Ovary (tissue), 9 donors: ENCODE data around the gene STUM. TPM values are rescaled to one million over a fixed set of nuclear protein-coding genes. Genes with fewer than 3 reads are reported as not detected.

Experiments used
- DNase-seq, 5 donors: peaks; one replicate each; pipeline ENCODE4 v3.0.0-alpha.2; 2019 to 2020
- H3K27ac ChIP-seq, 2 donors: fragments of 200-600 bp; one replicate each; pipeline versions ENCODE4 v1.5.1 to v1.8.0; 2019 to 2022
- H3K27me3 ChIP-seq: fragments of 200-600 bp; one replicate; pipeline ENCODE4 v1.8.0; 2022
- H3K36me3 ChIP-seq: fragments of 200-600 bp; sonication (generic); one replicate; pipeline ENCODE4 v1.5.1; 2019
- H3K4me1 ChIP-seq: one replicate; pipeline ENCODE4 v1.8.1; 2013; ENCODE audit warnings: mild to moderate bottlenecking, moderate library complexity; ENCODE audit not compliant: insufficient read depth
- H3K4me3 ChIP-seq: fragments of 200-600 bp; sonication (generic); one replicate; pipeline ENCODE4 v1.5.1; 2017
- H3K9me3 ChIP-seq, 2 donors: fragments of 200-600 bp in 1 of 2; sonication (generic) in 1 of 2; one replicate each; pipeline versions ENCODE4 v1.5.1 to v1.8.1; 2013 to 2019; ENCODE audit warnings: mild to moderate bottlenecking in 1 of 2, moderate library complexity in 1 of 2
- EP300 ChIP-seq: sonication (generic); formaldehyde crosslinking; IDR thresholded peaks from one replicate; pipeline ENCODE4 v1.6.1; 2017; ENCODE audit warnings: antibody characterized with exemption
- POLR2A ChIP-seq: fragments of 450-650 bp; IDR thresholded peaks from one replicate; pipeline ENCODE4 v1.6.1; 2017; ENCODE audit warnings: antibody characterized with exemption, mild to moderate bottlenecking, moderate library complexity
- WGBS, 3 donors: extraction: QIAGEN DNeasy Blood & Tissue Kit in 1 of 3; methylation state at CpG; one replicate each; pipeline versions ENCODE4 v1.1.5 to v1.1.7; 2013 to 2017; 5-methylcytosine and 5-hydroxymethylcytosine counted together
- intact Hi-C, 4 donors: fragments of 100-400 bp; cut with DNase I; formaldehyde crosslinking; loops; one replicate each; pipeline versions ENCODE4 v1.11.0 to v1.15.1; 2022 to 2023
- polyA plus RNA-seq, 2 donors: library from polyadenylated mRNA; stranded (reverse); fragments of 200-250 nt in 1 of 2; fragments of 350-450 nt in 1 of 2; fragmentation: Illumina TruSeq in 1 of 2; extraction: RNeasy Lipid Tissue Mini Kit (QIAGEN cat#74804) in 1 of 2; gene quantifications; one replicate each; pipeline ENCODE4 v1.2.3, GENCODE V29; 2013 to 2014
- total RNA-seq, 7 donors: library from RNA; depleted of rRNA in 2 of 7; stranded (reverse); fragments of >200 nt in 2 of 7; fragmentation: NEBNext Ultra II Directional in 3 of 7; extraction: Animal tissue kit (Norgen Biotek cat#: 25700) in 3 of 7; gene quantifications; one replicate each; pipeline versions ENCODE4 v1.1.0 to v1.2.4, GENCODE V29; 2016 to 2023
- TF ChIP-seq, protein P1 (sequence below), 3 donors: fragments of 450-650 bp in 2 of 3; fragments of 200-600 bp in 1 of 3; IDR thresholded peaks; one replicate each; pipeline versions ENCODE4 v1.5.1 to v1.8.0; 2016 to 2022; ENCODE audit warnings: antibody characterized with exemption in 3 of 3, mild to moderate bottlenecking in 1 of 3
- donor health status: DM: no; HTN: no; CAD: no; lungs with moderate emphysema.
- donor health status: DM: no; HTN: no; CAD: no.
- donor health status: Bipolar disorder and iron deficiency.
- donor health status: DM: yes; HTN: yes; CAD: no.
- donor health status: DM: no; HTN: no; CAD: no.
- donor health status: DM: yes; HTN: yes; CAD: no.

The STUM gene
- total and polyA plus RNA-seq, 9 donors = 0.24 to 6.1 (median 2.5) TPM

DNA sequence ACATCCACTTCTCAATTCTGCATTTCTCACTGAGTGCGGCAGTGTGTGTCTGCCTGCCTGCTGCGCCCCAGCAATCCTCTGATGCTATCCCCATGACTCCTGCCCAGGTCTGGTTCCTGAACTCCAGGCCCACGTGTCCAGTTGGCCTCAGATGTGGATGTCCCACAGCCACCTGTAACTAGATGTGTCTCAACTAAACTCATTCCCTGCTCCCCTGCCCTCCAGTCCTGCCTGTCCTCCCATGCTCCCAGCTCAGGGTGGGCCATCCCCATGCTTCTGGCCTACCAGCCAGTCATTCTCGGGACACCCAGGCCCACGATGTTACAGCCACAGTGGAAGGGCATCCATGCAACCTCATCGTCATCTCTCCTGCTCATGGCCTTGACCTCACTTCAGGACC lies 76.8 kb downstream of the STUM start:
- TF ChIP-seq EP300 = no peak
- TF ChIP-seq, protein P1, sequence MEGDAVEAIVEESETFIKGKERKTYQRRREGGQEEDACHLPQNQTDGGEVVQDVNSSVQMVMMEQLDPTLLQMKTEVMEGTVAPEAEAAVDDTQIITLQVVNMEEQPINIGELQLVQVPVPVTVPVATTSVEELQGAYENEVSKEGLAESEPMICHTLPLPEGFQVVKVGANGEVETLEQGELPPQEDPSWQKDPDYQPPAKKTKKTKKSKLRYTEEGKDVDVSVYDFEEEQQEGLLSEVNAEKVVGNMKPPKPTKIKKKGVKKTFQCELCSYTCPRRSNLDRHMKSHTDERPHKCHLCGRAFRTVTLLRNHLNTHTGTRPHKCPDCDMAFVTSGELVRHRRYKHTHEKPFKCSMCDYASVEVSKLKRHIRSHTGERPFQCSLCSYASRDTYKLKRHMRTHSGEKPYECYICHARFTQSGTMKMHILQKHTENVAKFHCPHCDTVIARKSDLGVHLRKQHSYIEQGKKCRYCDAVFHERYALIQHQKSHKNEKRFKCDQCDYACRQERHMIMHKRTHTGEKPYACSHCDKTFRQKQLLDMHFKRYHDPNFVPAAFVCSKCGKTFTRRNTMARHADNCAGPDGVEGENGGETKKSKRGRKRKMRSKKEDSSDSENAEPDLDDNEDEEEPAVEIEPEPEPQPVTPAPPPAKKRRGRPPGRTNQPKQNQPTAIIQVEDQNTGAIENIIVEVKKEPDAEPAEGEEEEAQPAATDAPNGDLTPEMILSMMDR (IDR thresholded peaks at IDR 0.05) = no peak
- TF ChIP-seq POLR2A = no peak
- H3K27ac ChIP-seq = no peak overlapping the region
- intact Hi-C loops = no loop called here
- peaks cover 6% of the 10 kb centered on the region for H3K4me1 ChIP-seq
- peak in 3 of 5 donors; percentile 11 to 24 (median 13) for DNase-seq
- WGBS, 3 donors = 88 to 90% (median 89%) methylated on average over 6 of the region's 6 CpGs
- H3K4me3 ChIP-seq = no peak overlapping the region
- no peaks in the 10 kb centered on the region for H3K36me3 ChIP-seq
- H3K9me3 ChIP-seq = no peaks in the 10 kb centered on the region
- H3K27me3 ChIP-seq = no peaks in the 10 kb centered on the region

DNA sequence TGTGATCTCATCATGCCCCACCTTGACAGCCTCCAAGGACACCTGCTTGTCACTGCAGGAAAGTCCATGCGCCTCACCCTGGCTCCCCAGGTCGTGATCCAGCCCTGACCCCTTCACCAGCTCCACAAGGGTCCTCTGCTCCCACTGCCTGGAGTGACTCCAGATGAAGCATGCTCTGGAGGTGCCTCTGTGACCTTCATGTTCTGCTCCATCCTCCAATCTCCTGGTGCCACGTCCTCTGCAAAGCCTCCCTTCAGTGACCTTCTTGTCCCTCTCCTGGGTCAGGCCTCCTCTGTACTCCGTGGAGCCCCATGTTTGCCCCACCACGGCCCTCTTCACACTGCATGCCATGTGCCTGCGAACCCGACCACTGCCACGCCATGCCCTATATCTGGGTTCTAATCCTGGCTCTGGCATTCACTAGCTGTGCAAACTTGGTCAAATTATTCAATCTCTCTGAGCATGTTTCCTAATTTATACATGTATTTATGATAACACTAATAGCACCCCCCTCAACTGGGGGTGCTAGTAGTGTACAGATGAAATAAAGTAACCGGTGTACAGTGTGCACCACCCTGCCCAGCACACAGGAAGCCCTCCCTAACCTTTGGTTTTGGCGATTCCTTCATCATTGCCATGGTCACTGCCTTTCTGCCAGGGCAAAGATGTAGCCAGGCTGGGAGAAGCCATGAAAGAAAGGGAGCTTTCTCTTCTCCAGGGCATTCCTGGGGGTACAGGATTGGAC lies 77.4 kb downstream of the STUM start:
- Histone ChIP-seq H3K27ac (no peak overlapping the region), H3K4me3 (no peak overlapping the region), H3K4me1 (peaks cover 6% of the 10 kb centered on the region), H3K27me3 (no peaks in the 10 kb centered on the region), H3K9me3 (no peaks in the 10 kb centered on the region), H3K36me3 (no peaks in the 10 kb centered on the region)
- intact Hi-C loops = no loop called here
- DNase-seq = peak in 3 of 5 donors; percentile 12 to 29 (median 22)
- TF ChIP-seq POLR2A = no peak
- no peak for TF ChIP-seq EP300
- TF ChIP-seq, protein P1 (IDR thresholded peaks at IDR 0.05) = no peak
- WGBS, 3 donors = 79 to 82% (median 81%) methylated on average over 10 of the region's 10 CpGs

DNA sequence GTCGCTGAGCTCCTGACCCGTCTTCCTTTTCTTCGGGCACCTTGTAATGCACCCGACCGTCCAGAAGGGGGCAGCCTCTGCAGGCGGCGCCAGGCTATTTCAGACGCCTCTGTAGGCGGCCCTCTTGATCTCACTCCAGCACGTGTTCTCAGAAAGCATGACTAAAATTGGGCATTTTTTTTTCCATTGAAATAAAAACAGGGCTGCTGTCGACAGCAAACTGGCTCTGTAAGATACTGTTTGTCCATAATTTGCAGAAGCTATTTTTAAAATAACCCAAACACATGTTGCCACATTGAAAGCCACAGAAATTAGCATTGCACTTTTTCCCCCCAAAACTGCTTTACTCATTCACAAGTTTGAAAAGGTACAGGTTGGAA lies 78.0 kb downstream of the STUM start:
- intact Hi-C loops = no loop called here

DNA sequence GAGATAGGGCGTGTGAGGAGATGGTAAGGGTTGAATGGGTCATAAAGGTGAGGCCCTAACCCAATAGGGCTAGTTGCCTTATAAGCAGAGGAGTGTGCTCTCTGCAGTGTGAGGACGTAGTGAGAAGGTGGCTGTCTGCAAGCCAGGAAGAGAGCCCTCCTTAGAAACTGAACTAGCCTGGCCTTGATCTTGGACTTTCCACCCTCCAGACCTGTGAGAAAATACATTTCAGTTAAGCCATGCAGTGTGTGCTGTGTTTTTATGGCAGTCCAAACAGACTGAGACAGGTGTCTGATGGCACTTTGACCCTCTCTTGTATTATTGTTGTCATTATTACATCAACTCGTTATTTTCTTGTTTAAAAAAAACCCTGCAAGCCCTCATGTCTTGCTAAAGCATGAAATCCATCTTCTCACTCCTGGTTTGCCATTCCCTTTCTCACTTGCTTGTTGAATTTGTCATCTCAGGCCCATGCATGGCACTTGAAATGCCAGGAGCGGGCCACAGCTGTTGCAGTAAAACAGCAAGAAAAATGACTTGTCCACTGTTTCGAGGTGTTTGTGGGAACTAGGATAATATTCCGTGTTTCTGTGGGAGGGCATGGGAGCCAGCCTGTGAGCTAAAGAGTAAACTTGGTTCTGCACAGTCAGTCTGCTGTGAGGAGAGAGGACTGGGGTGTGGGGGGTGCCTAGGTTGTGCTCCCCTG lies 78.6 kb downstream of the STUM start:
- no peak overlapping the region for H3K4me3 ChIP-seq

More for the DNA sequence above, 78.0 kb downstream of the STUM start:
- DNase-seq = peak; percentile 73 to 85 (median 80)
- 1 to 4% (median 2%) methylated on average over 11 of the region's 11 CpGs for WGBS, 3 donors
- peaks cover 6% of the 10 kb centered on the region for H3K4me1 ChIP-seq
- TF ChIP-seq POLR2A = no peak
- no peak for TF ChIP-seq EP300
- TF ChIP-seq, protein P1 (IDR thresholded peaks at IDR 0.05) = peak; percentile 84 to 88 (median 84)
- no peaks in the 10 kb centered on the region for H3K27me3 ChIP-seq
- no peak overlapping the region for H3K4me3 ChIP-seq
- no peaks in the 10 kb centered on the region for H3K36me3 ChIP-seq
- no peaks in the 10 kb centered on the region for H3K9me3 ChIP-seq
- no peak overlapping the region for H3K27ac ChIP-seq

More for the DNA sequence above, 78.6 kb downstream of the STUM start:
- peak in 2 of 5 donors; percentile 3 to 12 for DNase-seq
- Histone ChIP-seq H3K27ac (no peak overlapping the region), H3K9me3 (no peaks in the 10 kb centered on the region), H3K4me1 (peaks cover 6% of the 10 kb centered on the region), H3K36me3 (no peaks in the 10 kb centered on the region), H3K27me3 (no peaks in the 10 kb centered on the region)
- no peak for TF ChIP-seq POLR2A
- TF ChIP-seq, protein P1 (IDR thresholded peaks at IDR 0.05) = no peak
- no peak for TF ChIP-seq EP300
- intact Hi-C loops = no loop called here
- 67 to 84% (median 72%) methylated on average over 6 of the region's 6 CpGs for WGBS, 3 donors
